OCI-LY1 (cell line): ENCODE data around the gene PDE9A.
"Not testable (repeated sequence)": the region's sequence is repeated elsewhere in the genome, so short reads cannot be mapped to it uniquely, and the experiment has no call there.

ENCODE experiments used
- H2AFZ ChIP-seq: fragments of 200-600 bp; sonication (generic), shearing (Covaris generic); 2 replicates; pipeline ENCODE4 v1.6.0; 2014; ENCODE audit warnings: antibody characterized with exemption, mild to moderate bottlenecking, low read length
- H3F3A ChIP-seq: fragments of 200-600 bp; sonication (generic), shearing (Covaris generic); 2 replicates; pipeline ENCODE4 v1.6.0; 2014; ENCODE audit warnings: mild to moderate bottlenecking, antibody characterized with exemption, low read length, moderate library complexity; ENCODE audit not compliant: insufficient read depth
- H3K27ac ChIP-seq: fragments of 200-600 bp; sonication (generic); 2 replicates; pipeline ENCODE4 v1.5.1; 2014; ENCODE audit warnings: low read length, mixed run types, mild to moderate bottlenecking, low read depth; ENCODE audit not compliant: poor library complexity, severe bottlenecking
- H3K27me3 ChIP-seq: fragments of 200-600 bp; sonication (generic); 2 replicates; pipeline ENCODE4 v1.6.0; 2014; ENCODE audit warnings: antibody characterized with exemption, mild to moderate bottlenecking, low read length, moderate library complexity; ENCODE audit not compliant: insufficient read depth
- H3K36me3 ChIP-seq: fragments of 200-600 bp; sonication (generic); 2 replicates; pipeline ENCODE4 v1.6.1; 2014; ENCODE audit warnings: mild to moderate bottlenecking, antibody characterized with exemption, low read length, moderate library complexity, mixed read lengths; ENCODE audit not compliant: insufficient read depth
- H3K4me1 ChIP-seq: fragments of 200-600 bp; sonication (generic); 2 replicates; pipeline ENCODE4 v1.5.1; 2014; ENCODE audit warnings: mild to moderate bottlenecking, low read length, moderate library complexity; ENCODE audit not compliant: insufficient read depth, severe bottlenecking
- H3K4me2 ChIP-seq: fragments of 200-600 bp; sonication (generic), shearing (Covaris generic); 2 replicates; pipeline ENCODE4 v1.6.1; 2014; ENCODE audit warnings: low read length
- H3K4me3 ChIP-seq: fragments of 200-600 bp; sonication (generic); 2 replicates; pipeline ENCODE4 v1.5.1; 2014; ENCODE audit warnings: low read length, low read depth, mild to moderate bottlenecking, mixed read lengths; ENCODE audit not compliant: poor library complexity, severe bottlenecking
- H3K79me2 ChIP-seq: fragments of 200-600 bp; shearing (Covaris generic); 2 replicates; pipeline ENCODE4 v1.6.1; 2016; ENCODE audit warnings: mixed run types, low read length, mixed read lengths; ENCODE audit not compliant: insufficient read depth
- H3K9ac ChIP-seq: fragments of 200-600 bp; sonication (generic), shearing (Covaris generic); 2 replicates; pipeline ENCODE4 v1.6.1; 2014; ENCODE audit warnings: mild to moderate bottlenecking, low read length, mixed read lengths
- H3K9me2 ChIP-seq: fragments of 200-600 bp; sonication (generic), shearing (Covaris generic); 2 replicates; pipeline ENCODE4 v1.6.1; 2014; ENCODE audit warnings: low read depth, mild to moderate bottlenecking, low read length, mixed read lengths
- H3K9me3 ChIP-seq: fragments of 200-600 bp; shearing (Covaris generic); 2 replicates; pipeline ENCODE4 v1.6.1; 2014; ENCODE audit warnings: low read length, mixed read lengths
- H4K20me1 ChIP-seq: fragments of 200-600 bp; sonication (generic), shearing (Covaris generic); 2 replicates; pipeline ENCODE4 v1.6.0; 2016; ENCODE audit warnings: mild to moderate bottlenecking, low read length; ENCODE audit not compliant: insufficient read depth
- CTCF ChIP-seq: fragments of 200-600 bp; sonication (generic), shearing (Covaris generic); IDR thresholded peaks from 2 replicates; pipeline ENCODE4 v1.5.1; 2017; ENCODE audit warnings: mild to moderate bottlenecking, antibody characterized with exemption, low read length, moderate library complexity, mixed read lengths
- EZH2 ChIP-seq: fragments of 200-600 bp; sonication (generic), shearing (Covaris generic); IDR thresholded peaks from 2 replicates; pipeline ENCODE4 v1.8.0; 2017; ENCODE audit warnings: borderline replicate concordance, mixed run types, mild to moderate bottlenecking, antibody characterized with exemption, low read length, moderate library complexity, mixed read lengths

PDE9A gene

GRCh38 chr21:42716074-42716473, 62.7 kb downstream of the PDE9A start:
- no peaks in the 10 kb centered on the region for H3F3A ChIP-seq
- H3K4me3 ChIP-seq = no peak overlapping the region
- H3K36me3 ChIP-seq = no peaks in the 10 kb centered on the region
- no peak overlapping the region for H3K4me2 ChIP-seq
- no peak overlapping the region for H3K9ac ChIP-seq
- H3K79me2 ChIP-seq = no peaks in the 10 kb centered on the region
- H2AFZ ChIP-seq = no peak overlapping the region
- H3K27ac ChIP-seq = no peak overlapping the region
- TF ChIP-seq EZH2 (no peak), CTCF (no peak)
- H3K4me1 ChIP-seq = no peaks in the 10 kb centered on the region
- no peaks in the 10 kb centered on the region for H3K9me2 ChIP-seq
- H4K20me1 ChIP-seq = no peaks in the 10 kb centered on the region
- H3K9me3 ChIP-seq = no peaks in the 10 kb centered on the region
- H3K27me3 ChIP-seq = no peaks in the 10 kb centered on the region

GRCh38 chr21:42720484-42720883, 67.1 kb downstream of the PDE9A start:
- not testable (repeated sequence) for H3K9ac ChIP-seq, H4K20me1 ChIP-seq, H3K9me2 ChIP-seq, H3K4me1 ChIP-seq, H3K79me2 ChIP-seq, H3K27ac ChIP-seq, H3K4me3 ChIP-seq, H3F3A ChIP-seq, H2AFZ ChIP-seq, H3K36me3 ChIP-seq, H3K4me2 ChIP-seq, H3K9me3 ChIP-seq, H3K27me3 ChIP-seq

- Histone ChIP-seq H4K20me1 (no peaks in the 10 kb centered on the region), H3K9me3 (no peaks in the 10 kb centered on the region), H3K79me2 (no peaks in the 10 kb centered on the region), H3K9ac (no peak overlapping the region), H3K4me3 (no peak overlapping the region), H3K4me2 (no peak overlapping the region), H3K27me3 (no peaks in the 10 kb centered on the region), H3K9me2 (no peaks in the 10 kb centered on the region), H3K4me1 (no peaks in the 10 kb centered on the region), H3F3A (no peaks in the 10 kb centered on the region), H2AFZ (no peak overlapping the region), H3K36me3 (no peaks in the 10 kb centered on the region), H3K27ac (no peak overlapping the region)
- TF ChIP-seq CTCF (no peak), EZH2 (no peak)
These were observed 68.0 kb downstream of the PDE9A start for GRCh38 chr21:42721341-42721824.

GRCh38 chr21:42722153-42722552, 68.7 kb downstream of the PDE9A start:
- no peak overlapping the region for H3K27ac ChIP-seq
- H3F3A ChIP-seq = no peaks in the 10 kb centered on the region
- H2AFZ ChIP-seq = no peak overlapping the region
- no peaks in the 10 kb centered on the region for H3K36me3 ChIP-seq
- H3K27me3 ChIP-seq = no peaks in the 10 kb centered on the region
- no peak overlapping the region for H3K4me2 ChIP-seq
- no peaks in the 10 kb centered on the region for H3K9me3 ChIP-seq
- no peak overlapping the region for H3K9ac ChIP-seq
- H3K79me2 ChIP-seq = no peaks in the 10 kb centered on the region
- no peaks in the 10 kb centered on the region for H3K4me1 ChIP-seq
- H3K4me3 ChIP-seq = no peak overlapping the region
- no peaks in the 10 kb centered on the region for H3K9me2 ChIP-seq
- TF ChIP-seq CTCF (no peak), EZH2 (no peak)
- H4K20me1 ChIP-seq = no peaks in the 10 kb centered on the region
